Endothelial cell of umbilical vein (primary cell): ENCODE measurements around the gene RASSF5. TPM values are rescaled to one million over a fixed set of nuclear protein-coding genes. Genes with fewer than 3 reads are reported as not detected.

Source experiments
- BruUV-seq: library from RNA; stranded (reverse); fragments of 400-500 nt; replicated peaks from 2 replicates; lab custom pipeline; 2021; lab: Mats Ljungman, UMichigan
- CTCF ChIA-PET: fragments of 300-600, 350-600 bp; sonication (Branson Sonifier 250); formaldehyde crosslinking; loops from one replicate; lab custom pipeline; 2021; ENCODE audit warnings: antibody characterized with exemption, inconsistent platforms; lab: Charles Lee
- POLR2A ChIA-PET: fragments of 300-600, 350-600 bp; sonication (Branson Sonifier 250); formaldehyde crosslinking; loops from one replicate; lab custom pipeline; 2021; ENCODE audit warnings: antibody characterized with exemption, inconsistent platforms; lab: Charles Lee
- DNase-seq: peaks from one replicate; pipeline ENCODE4 v3.0.0-alpha.2; 2011; ENCODE audit warnings: low read depth, low spot score
- FAIRE-seq: peaks from 2 replicates; lab custom pipeline; 2011; peaks lifted over from hg19 to GRCh38; lab: Jason Lieb, UNC
- H2AFZ ChIP-seq: 2 replicates; pipeline ENCODE4 v1.6.0; 2012; ENCODE audit warnings: low read depth, low read length, control low read depth, inconsistent platforms
- H3K27ac ChIP-seq: 2 replicates; pipeline ENCODE4 v1.5.1; 2011; ENCODE audit warnings: low read depth, mild to moderate bottlenecking, control low read depth, low read length, moderate library complexity; ENCODE audit not compliant: insufficient read depth
- H3K27me3 ChIP-seq, 2 experiments: 2 replicates each; pipeline versions ENCODE4 v1.6.0 to v1.6.1; 2011; ENCODE audit warnings: low read length in 2 of 2, mixed read lengths in 1 of 2; ENCODE audit not compliant: control insufficient read depth in 2 of 2, insufficient read depth in 2 of 2
- H3K36me3 ChIP-seq, 2 experiments: 2 replicates in 1 of 2; 3 replicates in 1 of 2; pipeline ENCODE4 v1.5.1; 2011; ENCODE audit warnings: low read length in 2 of 2, mild to moderate bottlenecking in 1 of 2, moderate library complexity in 1 of 2; ENCODE audit not compliant: control insufficient read depth in 2 of 2, insufficient read depth in 2 of 2; ENCODE audit errors: extremely low read depth in 1 of 2
- H3K4me1 ChIP-seq: 3 replicates; pipeline ENCODE4 v1.5.1; 2011; ENCODE audit warnings: mild to moderate bottlenecking, low read length; ENCODE audit not compliant: control insufficient read depth, insufficient read depth; ENCODE audit errors: extremely low read depth
- H3K4me2 ChIP-seq: 2 replicates; pipeline ENCODE4 v1.6.1; 2011; ENCODE audit warnings: low read length, control low read depth, mixed read lengths; ENCODE audit not compliant: insufficient read depth
- H3K4me3 ChIP-seq, 3 experiments: fragments of 200-600 bp in 1 of 3; sonication (generic), shearing (Covaris generic) in 1 of 3; replicated peaks in 1 of 3; 2 replicates each; pipeline ENCODE4 v1.5.1; 2011 to 2016; ENCODE audit warnings: control low read depth in 3 of 3, low read length in 3 of 3, mild to moderate bottlenecking in 2 of 3, inconsistent platforms in 1 of 3, low read depth in 1 of 3, moderate library complexity in 1 of 3; ENCODE audit not compliant: insufficient read depth in 1 of 3
- H3K79me2 ChIP-seq: 2 replicates; pipeline ENCODE4 v1.6.0; 2012; ENCODE audit warnings: low read length, inconsistent platforms; ENCODE audit not compliant: control insufficient read depth, insufficient read depth
- H3K9ac ChIP-seq: replicated peaks from 2 replicates; pipeline ENCODE3; 2011; ENCODE audit warnings: low read length, control low read depth; ENCODE audit not compliant: insufficient read depth; ENCODE audit errors: extremely low read depth
- H3K9me1 ChIP-seq: replicated peaks from 3 replicates; pipeline ENCODE4 v1.6.0; 2011; ENCODE audit warnings: mild to moderate bottlenecking, low read length; ENCODE audit not compliant: control insufficient read depth, insufficient read depth; ENCODE audit errors: extremely low read depth
- H3K9me3 ChIP-seq: replicated peaks from 2 replicates; pipeline ENCODE4 v1.5.1; 2012; ENCODE audit warnings: low read length, inconsistent platforms; ENCODE audit not compliant: control insufficient read depth, insufficient read depth
- H4K20me1 ChIP-seq: replicated peaks from 2 replicates; pipeline ENCODE3; 2011; ENCODE audit warnings: mild to moderate bottlenecking, low read length; ENCODE audit not compliant: control insufficient read depth, insufficient read depth; ENCODE audit errors: extremely low read depth
- CTCF ChIP-seq, 2 donors: IDR thresholded peaks; 1 replicate in 1 of 2; 2 replicates in 1 of 2; pipeline ENCODE4 v1.5.1; 2011; ENCODE audit warnings: low read length in 2 of 2, mild to moderate bottlenecking in 2 of 2, moderate library complexity in 2 of 2, control low read depth in 1 of 2, inconsistent platforms in 1 of 2, low read depth in 1 of 2; ENCODE audit not compliant: insufficient read depth in 1 of 2; ENCODE audit errors: extremely low read depth in 1 of 2
- EZH2 ChIP-seq: IDR thresholded peaks from 2 replicates; pipeline ENCODE4 v1.6.1; 2012; ENCODE audit warnings: borderline replicate concordance, low read depth, mild to moderate bottlenecking, moderate library complexity, low read length, inconsistent platforms; ENCODE audit not compliant: severe bottlenecking
- FOS ChIP-seq: IDR thresholded peaks from 2 replicates; pipeline ENCODE4 v1.6.1; 2011; ENCODE audit warnings: mild to moderate bottlenecking, low read length, moderate library complexity, borderline replicate concordance; ENCODE audit not compliant: insufficient read depth
- GATA2 ChIP-seq: IDR thresholded peaks from 2 replicates; pipeline ENCODE4 v1.7.0; 2011; ENCODE audit warnings: low read depth, mild to moderate bottlenecking, moderate library complexity, mixed read lengths, low read length; ENCODE audit not compliant: insufficient read length, insufficient read depth
- JUN ChIP-seq: IDR thresholded peaks from 2 replicates; pipeline ENCODE4 v1.6.1; 2011; ENCODE audit warnings: borderline replicate concordance, low read depth; ENCODE audit not compliant: insufficient read length, insufficient read depth
- MAX ChIP-seq: IDR thresholded peaks from 2 replicates; pipeline ENCODE4 v1.6.1; 2011; ENCODE audit not compliant: insufficient read depth, insufficient read length
- MYC ChIP-seq: IDR thresholded peaks from one replicate; pipeline ENCODE4 v1.6.1; 2011; ENCODE audit warnings: mild to moderate bottlenecking, low read depth, low read length
- POLR2A ChIP-seq: IDR thresholded peaks from 2 replicates; pipeline ENCODE4 v1.6.1; 2012; ENCODE audit warnings: low read depth, mild to moderate bottlenecking, control low read depth, low read length
- POLR2AphosphoS5 ChIP-seq: IDR thresholded peaks from 2 replicates; pipeline ENCODE4 v1.6.1; 2012; ENCODE audit warnings: low read depth, mild to moderate bottlenecking, control low read depth, low read length, moderate library complexity; ENCODE audit not compliant: insufficient read depth
- dilution Hi-C: fragments of 300-500 bp; cut with MboI; formaldehyde crosslinking; loops from one replicate; pipeline ENCODE4 v1.15.0; 2019; ENCODE audit warnings: low sequenced_read_pairs; ENCODE audit not compliant: extremely low pct_ligation_motif_present
- intact Hi-C: fragments of 100-400 bp; cut with micrococcal nuclease; formaldehyde crosslinking; loops from one replicate; pipeline ENCODE4 v1.10.0; 2022
- polyA plus RNA-seq, 4 experiments: library from polyadenylated mRNA; depleted of rRNA in 3 of 4; stranded (reverse) in 3 of 4; unstranded in 1 of 4; fragments of >200 nt; gene quantifications; 2 replicates each; pipeline versions ENCODE4 v1.2.1 to v1.2.3, GENCODE V29; 2011 to 2012; ENCODE audit warnings: missing spikeins in 1 of 4
- total RNA-seq: library from RNA; stranded (reverse); gene quantifications from 2 replicates; pipeline ENCODE4 v1.2.3, GENCODE V29; 2021

RASSF5 gene
- total and polyA plus RNA-seq, 2 donors (not counting 3 experiments of a cell fraction or from before 2014, with no cell fraction given), result 0.23 to 0.60 TPM

GRCh38 chr1:206487970-206488369 lies 19.4 kb upstream of the RASSF5 start:
- no peaks in the 10 kb centered on the region for H3K9me1 ChIP-seq
- H3K4me3 ChIP-seq, result no peak overlapping the region
- TF ChIP-seq MYC, result no peak
- TF ChIP-seq MAX, result no peak
- no peak for TF ChIP-seq GATA2
- no peak for TF ChIP-seq JUN
- TF ChIP-seq FOS, result no peak
- TF ChIP-seq POLR2AphosphoS5, result no peak
- TF ChIP-seq POLR2A, result no peak
- no peak for TF ChIP-seq CTCF (IDR thresholded peaks at IDR 0.05; ENCODE audit: extremely low read depth in 1 of 2, insufficient read depth in 1 of 2, low read depth in 1 of 2, low read length in 2 of 2)
- no peak for TF ChIP-seq EZH2
- ChIA-PET CTCF (interaction anchor here (1.9 kb wide), 2 partner anchors 96 to 176 kb away, joined by 4 to 10 read pairs; no protein-coding TSS in a partner anchor), POLR2A (no interaction called here)
- no peak overlapping the region for H2AFZ ChIP-seq
- H3K27me3 ChIP-seq, result no peaks in the 10 kb centered on the region
- no peaks in the 10 kb centered on the region for H3K9me3 ChIP-seq
- FAIRE-seq, result no peak
- no TSS peak for BruUV-seq
- H3K4me1 ChIP-seq, result peaks cover 8% of the 10 kb centered on the region
- DNase-seq, result no peak
- H3K9ac ChIP-seq, result no peak overlapping the region
- peaks cover 0 to 25% of the 10 kb centered on the region in 2 experiments for H3K36me3 ChIP-seq
- H3K27ac ChIP-seq, result no peak overlapping the region
- intact Hi-C loops, result no loop called here
- no peaks in the 10 kb centered on the region for H4K20me1 ChIP-seq
- dilution Hi-C loops, result no loop called here
- H3K79me2 ChIP-seq, result no peaks in the 10 kb centered on the region
- H3K4me2 ChIP-seq, result no peak overlapping the region
